ENCODE results near the gene CSMD2. TPM values are rescaled to one million over a fixed set of nuclear protein-coding genes. Genes with fewer than 3 reads are reported as not detected.

CSMD2 gene
- total RNA-seq, 1 experiment from 2014 or later, result 0.22 TPM

GRCh38 chr1:33714421-33714820 is 450.6 kb downstream of the CSMD2 start:
- RAD21 ChIA-PET (ENCODE audit: low non-redundant PET in 1 of 2, low total read pairs in 2 of 2, uncharacterized antibody in 2 of 2, unreplicated experiment in 2 of 2), result no interaction called here
- H3K79me2 ChIP-seq (ENCODE audit: insufficient read depth, low read length), result no peaks in the 10 kb centered on the region
- no peak overlapping the region for H2AFZ ChIP-seq (ENCODE audit: low read depth, low read length, poor library complexity, severe bottlenecking)
- no peaks in the 10 kb centered on the region for H3K9me2 ChIP-seq (ENCODE audit: insufficient read depth)
- POLR2A ChIA-PET, result no interaction called here
- no peak overlapping the region for H3K27ac ChIP-seq (ENCODE audit: low read depth, low read length)
- BruUV-seq (replicated peaks), result no TSS peak
- peaks cover 77% of the 10 kb centered on the region for H3K27me3 ChIP-seq (ENCODE audit: insufficient read depth, low read length)
- H3K9me3 ChIP-seq (ENCODE audit: control insufficient read depth in 1 of 2, insufficient read depth in 1 of 2, low read depth in 1 of 2, low read length in 2 of 2), result no peaks in the 10 kb centered on the region
- H4K20me1 ChIP-seq (ENCODE audit: insufficient read depth), result no peaks in the 10 kb centered on the region
- no peaks in the 10 kb centered on the region for H3K4me1 ChIP-seq (ENCODE audit: control insufficient read depth in 1 of 2, insufficient read depth in 2 of 2, low read length in 2 of 2)
- H3K4me2 ChIP-seq (ENCODE audit: low read length), result no peak overlapping the region
- ATAC-seq, result no peak
- H3K36me3 ChIP-seq (ENCODE audit: control insufficient read depth in 1 of 2, insufficient read depth in 2 of 2, low read length in 2 of 2), result no peaks in the 10 kb centered on the region
- H3K4me3 ChIP-seq (replicated peaks in 1 of 2; ENCODE audit: low read depth in 1 of 2, low read length in 2 of 2), result no peak overlapping the region
- CTCF ChIA-PET, result no interaction called here
- intact Hi-C loops (cut with micrococcal nuclease), result no loop called here
- no peak overlapping the region for H3K9ac ChIP-seq (ENCODE audit: low read length)
- TF ChIP-seq SRF (IDR thresholded peaks at IDR 0.05; ENCODE audit: low read depth), result no peak
- no peak for TF ChIP-seq EGR1 (IDR thresholded peaks at IDR 0.05; ENCODE audit: low read depth)
- no peak for TF ChIP-seq YY1 (IDR thresholded peaks at IDR 0.05; ENCODE audit: extremely low read depth, insufficient replicate concordance, low read depth, low read length)
- no peak for TF ChIP-seq ZFX (IDR thresholded peaks at IDR 0.05)
- no peak for TF ChIP-seq REST (IDR thresholded peaks at IDR 0.05; ENCODE audit: low read depth)
- TF ChIP-seq, protein P1, sequence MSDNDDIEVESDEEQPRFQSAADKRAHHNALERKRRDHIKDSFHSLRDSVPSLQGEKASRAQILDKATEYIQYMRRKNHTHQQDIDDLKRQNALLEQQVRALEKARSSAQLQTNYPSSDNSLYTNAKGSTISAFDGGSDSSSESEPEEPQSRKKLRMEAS (IDR thresholded peaks at IDR 0.05), result no peak
- TF ChIP-seq JUND (IDR thresholded peaks at IDR 0.05), result no peak
- no peak for TF ChIP-seq TCF7L2 (IDR thresholded peaks at IDR 0.05; ENCODE audit: borderline replicate concordance, extremely low read depth, insufficient read depth, insufficient read length)
- TF ChIP-seq CBX3 (IDR thresholded peaks at IDR 0.05; ENCODE audit: low read depth), result no peak
- TF ChIP-seq ZNF274 (IDR thresholded peaks at IDR 0.05; ENCODE audit: low read depth, low read length), result no peak
- TF ChIP-seq SP1 (IDR thresholded peaks at IDR 0.05; ENCODE audit: low read depth), result no peak
- no peak for TF ChIP-seq SIN3A (IDR thresholded peaks at IDR 0.05; ENCODE audit: low read depth)
- no peak for TF ChIP-seq ELF1 (IDR thresholded peaks at IDR 0.05; ENCODE audit: borderline replicate concordance, low read depth)
- DNase-seq (ENCODE audit: low read depth, low spot score), result no peak
